Esophagus muscularis mucosa (tissue), 3 donors: ENCODE data around the gene ARL6IP4.

ENCODE experiments used
- CTCF ChIP-seq, 3 experiments: fragments of 200-600 bp in 2 of 3; fragments of 450-650 bp in 1 of 3; sonication (generic) in 2 of 3; IDR thresholded peaks; one replicate each; pipeline ENCODE4 v1.5.1; 2017 to 2019; ENCODE audit warnings: antibody characterized with exemption in 3 of 3, mild to moderate bottlenecking in 2 of 3, moderate library complexity in 1 of 3
- POLR2A ChIP-seq: fragments of 450-650 bp; IDR thresholded peaks from one replicate; pipeline ENCODE4 v1.6.1; 2017; ENCODE audit warnings: antibody characterized with exemption, moderate library complexity, mild to moderate bottlenecking, low read depth

- TF ChIP-seq CTCF (IDR thresholded peaks at IDR 0.05), result no peak
- no peak for TF ChIP-seq POLR2A
Measured at GRCh38 chr12:122974892-122975789, 5.3 kb upstream of the ARL6IP4 start, which contains the start of gene OGFOD2.
